ENCODE results near the gene BLMH.

The BLMH gene

DNA sequence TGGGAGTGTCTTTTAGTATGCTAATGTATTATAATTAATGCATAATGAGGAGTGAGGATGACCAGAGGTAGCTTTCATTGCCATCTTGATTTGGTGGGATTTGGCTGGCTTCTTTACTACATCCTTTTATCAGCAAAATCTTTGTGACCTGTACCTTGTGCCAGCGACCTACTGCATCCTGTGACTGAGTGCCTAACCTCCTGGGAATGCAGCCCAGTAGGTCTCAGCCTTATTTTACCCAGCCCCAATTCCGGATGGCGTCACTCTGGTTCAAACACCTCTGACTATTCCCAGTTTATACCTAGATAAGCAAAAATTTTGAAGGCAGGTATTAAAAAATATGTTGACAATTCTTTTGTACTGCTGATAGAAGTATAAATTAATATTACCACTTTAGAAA is 10.5 kb upstream of the BLMH start:
- no peak for DNase-seq

DNA sequence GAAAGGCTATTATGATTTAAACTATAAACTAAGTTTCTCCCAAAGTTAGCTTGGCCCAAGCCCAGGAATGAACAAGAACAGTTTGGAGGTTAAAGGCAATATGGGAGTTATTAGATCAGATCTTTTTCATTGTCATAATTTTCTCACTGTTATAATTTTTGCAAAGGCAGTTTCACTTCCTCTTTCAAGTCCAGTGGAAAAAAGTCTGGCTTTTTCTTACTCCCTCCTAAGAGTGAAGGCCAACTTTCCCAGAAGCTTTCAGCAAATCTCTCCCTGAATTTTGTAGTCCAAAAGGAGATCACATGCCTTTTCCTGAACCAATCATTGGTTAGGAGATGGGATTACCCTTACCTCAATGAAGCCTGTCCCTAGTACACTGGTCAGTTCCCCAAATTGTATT is 9.1 kb upstream of the BLMH start:
- DNase-seq = no peak

DNA sequence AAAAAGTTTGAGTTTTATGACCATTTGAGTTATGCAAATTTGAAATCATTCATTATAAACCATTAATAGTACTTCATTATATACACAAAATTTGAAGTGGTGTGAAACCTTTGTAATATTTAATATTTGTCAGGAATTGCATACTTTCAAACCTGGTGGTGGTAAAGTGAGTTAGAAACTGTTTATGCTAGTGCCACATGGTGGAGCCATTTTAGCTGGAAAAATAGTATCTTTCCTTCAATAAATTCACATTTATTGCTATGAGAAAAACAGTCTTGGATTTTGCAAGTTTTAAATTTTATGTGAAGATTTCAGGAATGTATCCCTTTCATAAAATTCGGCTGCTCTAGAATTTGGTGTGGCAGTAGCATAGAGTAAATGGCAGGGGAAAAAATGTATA is 7.3 kb upstream of the BLMH start:
- DNase-seq = no peak

DNA sequence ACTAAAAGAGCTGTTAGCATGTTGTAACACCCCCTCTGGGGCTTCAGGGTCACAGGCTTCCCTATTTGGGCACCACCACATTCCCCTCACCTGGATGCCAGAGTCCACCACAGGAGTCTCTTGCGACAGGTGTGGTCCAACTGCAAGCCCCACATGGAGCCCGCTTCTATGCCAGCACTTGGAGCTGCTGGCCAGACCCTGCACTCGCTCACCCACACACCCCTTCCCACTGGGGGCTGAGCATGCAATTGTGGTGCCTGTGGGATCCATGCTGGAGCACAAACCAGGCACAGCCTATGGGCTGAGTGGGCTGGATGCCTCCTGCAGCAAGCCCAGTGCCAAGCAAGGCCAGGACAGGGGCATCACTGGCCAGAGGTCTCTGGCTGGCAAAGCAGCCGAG is 6.0 kb upstream of the BLMH start:
- DNase-seq = no peak

DNA sequence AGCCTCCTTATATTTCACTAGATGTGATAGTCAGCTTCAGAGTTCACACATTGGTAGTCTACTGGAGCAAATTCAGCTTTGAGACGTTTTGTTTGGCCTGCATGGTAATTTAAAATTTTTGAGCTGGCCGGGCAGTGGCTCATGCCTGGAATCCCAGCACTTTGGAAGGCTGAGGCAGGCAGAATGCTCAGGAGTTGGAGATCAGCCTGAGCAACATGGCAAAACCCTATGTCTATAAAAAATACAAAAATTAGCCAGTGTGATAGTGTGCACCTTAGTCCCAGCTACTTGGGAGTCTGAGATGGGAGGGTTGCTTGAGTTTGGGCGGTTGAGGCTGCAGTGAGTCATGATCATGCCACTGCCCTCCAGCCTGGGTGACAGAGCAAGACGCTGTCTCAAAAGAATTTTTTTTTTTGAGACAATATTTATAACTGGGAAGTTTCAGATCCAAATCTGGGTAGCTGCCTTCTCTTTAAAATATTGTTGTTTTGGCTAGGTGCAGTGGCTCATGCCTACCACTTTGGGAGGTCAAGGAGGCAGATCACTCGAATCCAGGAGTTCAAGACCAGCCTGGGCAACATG is 4.8 kb upstream of the BLMH start:
- no peak for DNase-seq

DNA sequence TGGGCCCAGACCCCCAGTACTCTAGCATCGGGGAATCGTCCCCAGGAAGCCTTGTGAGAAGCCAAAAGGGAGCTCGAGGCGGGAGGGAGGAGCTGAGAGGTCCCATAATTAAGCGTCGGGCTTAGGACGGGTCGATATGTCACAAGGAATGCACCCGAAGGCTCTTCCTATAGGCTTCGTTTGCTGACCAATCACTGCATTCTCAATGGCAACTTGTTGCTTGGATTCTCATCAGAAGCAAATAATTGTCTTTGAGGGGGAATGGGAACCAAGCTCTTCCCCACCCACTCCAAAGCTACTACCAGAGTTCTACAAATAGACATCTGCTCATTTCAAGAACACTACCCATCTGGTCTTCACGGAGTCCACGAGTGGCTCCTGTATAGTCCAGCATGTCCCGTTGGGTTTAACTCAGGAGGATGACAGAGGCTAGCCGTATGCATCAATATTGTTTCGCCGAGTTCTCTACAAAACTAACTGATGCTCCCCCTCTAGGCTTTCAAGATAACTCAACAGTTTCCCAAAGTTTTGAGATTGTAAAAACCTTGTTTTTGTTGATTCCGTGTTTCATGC is 628 bp upstream of the BLMH start:
- DNase-seq = no peak

DNA sequence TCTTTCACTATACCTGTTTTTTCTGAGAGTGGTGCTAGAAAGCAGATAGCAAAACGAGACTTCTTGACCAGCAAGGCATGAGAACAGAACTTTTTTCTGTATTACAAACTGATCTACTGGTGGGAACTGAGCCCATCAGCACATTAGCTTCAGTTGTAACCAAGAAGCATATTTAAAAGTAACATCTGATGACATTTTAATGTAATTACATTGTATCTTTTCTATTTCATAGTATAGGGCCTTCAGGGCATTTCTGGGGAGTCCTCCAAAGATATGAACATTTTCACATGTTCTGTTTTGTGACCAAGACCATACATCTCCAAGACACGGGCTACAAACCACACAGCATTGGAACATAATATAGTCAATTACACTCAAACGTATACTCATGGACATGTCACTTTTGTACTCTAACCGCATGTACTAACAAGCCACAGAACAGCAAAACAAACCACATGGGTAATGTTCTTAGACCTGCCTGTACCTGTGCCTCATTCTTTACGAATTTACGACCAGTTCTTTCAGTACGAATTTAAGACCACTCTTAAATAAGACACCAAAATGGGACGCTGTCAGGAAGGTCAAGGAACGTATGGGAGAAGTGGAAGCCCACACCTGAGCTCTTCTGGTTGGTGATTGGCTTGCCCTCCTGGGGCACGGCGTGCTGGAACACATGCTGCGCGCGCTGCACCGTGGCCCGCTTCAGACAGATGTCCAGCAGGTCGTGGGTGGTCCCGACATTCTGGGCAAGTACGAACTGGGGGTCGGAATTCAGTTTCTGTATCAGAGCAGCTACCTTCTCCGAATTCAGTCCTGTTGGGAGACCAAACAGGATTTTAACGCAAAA is 825 bp downstream of the BLMH start:
- no peak for DNase-seq

DNA sequence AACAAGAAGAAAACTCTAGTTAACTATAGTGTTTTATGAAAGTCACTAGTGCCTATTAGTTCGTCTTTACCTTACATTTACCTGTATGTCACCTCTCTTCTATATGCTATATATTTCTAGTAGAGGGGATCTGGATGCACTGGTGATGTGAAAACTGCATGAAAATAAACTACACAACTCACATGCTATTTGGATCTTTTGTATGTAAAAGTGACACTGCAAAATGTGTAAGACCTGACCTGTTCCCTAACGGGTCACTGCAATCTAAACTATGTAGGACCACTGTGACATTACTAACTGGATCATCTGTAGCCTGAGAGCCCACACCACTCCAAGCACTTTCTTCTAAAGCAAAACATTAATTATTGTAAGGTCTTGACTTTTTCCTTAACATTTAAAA is 1.7 kb downstream of the BLMH start:
- no peak for DNase-seq

DNA sequence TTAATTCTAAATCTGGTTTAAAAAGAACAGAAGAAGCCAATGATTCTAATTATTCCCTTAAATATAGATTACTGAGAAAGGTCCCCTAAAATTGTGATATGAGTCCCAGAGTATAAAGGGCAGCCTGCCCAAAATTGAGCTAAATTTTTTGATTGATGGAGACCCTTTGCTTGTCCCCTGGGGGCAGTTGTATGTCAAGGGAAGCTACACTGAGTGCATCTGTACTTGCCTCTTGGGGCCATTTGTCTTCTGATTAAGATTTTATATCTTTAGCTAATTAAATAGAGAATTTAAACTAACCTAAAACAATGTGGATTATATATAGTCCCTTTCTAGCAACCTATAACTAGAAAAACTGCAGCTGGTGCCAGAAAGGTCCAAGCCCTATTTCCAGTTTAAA is 12.6 kb downstream of the BLMH start:
- DNase-seq = no peak

DNA sequence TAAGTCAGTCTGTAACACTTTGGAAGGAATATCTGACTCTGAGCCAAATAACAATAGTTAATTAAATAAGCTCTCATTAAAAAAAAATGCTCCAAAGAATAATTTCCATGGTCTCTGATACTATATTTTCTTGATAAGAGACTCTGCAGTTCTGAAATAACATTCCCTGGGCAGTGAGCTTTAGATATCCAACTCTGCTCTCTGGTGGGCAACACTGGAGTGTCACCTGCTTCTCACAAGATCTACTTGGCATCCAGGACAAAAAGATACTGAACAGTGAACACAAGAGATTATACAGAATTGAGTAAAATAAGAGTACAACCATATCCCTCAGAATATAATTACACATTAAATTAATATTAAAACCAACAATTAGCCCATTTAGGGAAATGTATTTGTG is 13.7 kb downstream of the BLMH start:
- no peak for DNase-seq

DNA sequence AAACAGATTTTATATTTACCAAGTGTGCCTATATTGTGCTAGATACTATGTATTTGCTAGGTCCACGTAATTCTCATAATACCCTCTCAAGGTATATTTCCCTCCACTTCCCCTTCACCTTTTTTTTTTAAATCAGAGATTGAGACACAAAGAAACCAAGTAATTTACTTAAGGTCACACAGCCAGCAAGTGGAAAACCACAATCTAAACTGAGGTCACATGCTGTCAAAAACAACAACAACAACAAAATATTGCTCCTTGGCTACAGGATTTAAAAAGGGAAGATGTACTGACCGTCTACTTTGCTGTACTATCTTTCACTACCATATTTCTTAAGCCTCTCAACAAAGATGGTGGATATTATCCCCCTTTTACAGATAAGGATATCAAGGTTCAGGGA is 15.8 kb downstream of the BLMH start:
- no peak for DNase-seq

DNA sequence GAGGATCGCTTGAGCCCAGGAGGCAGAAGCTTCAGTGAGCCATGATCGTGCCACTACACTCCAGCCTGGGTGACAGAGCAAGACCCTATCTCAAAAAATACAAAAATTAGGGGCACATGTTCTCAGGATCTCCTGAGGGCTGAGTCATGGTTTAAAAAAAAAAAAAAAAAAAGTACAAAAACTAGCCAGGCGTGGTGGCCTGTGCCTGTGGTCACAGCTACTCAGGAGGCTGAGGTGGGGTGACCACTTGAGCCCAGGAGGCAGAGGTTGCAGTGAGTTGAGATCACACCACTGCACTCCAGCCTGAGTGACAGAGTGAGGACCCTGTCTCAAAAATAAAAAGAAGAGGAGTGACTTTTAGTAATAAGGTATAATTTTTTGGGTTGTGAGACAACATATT is 16.9 kb downstream of the BLMH start:
- DNase-seq = no peak

DNA sequence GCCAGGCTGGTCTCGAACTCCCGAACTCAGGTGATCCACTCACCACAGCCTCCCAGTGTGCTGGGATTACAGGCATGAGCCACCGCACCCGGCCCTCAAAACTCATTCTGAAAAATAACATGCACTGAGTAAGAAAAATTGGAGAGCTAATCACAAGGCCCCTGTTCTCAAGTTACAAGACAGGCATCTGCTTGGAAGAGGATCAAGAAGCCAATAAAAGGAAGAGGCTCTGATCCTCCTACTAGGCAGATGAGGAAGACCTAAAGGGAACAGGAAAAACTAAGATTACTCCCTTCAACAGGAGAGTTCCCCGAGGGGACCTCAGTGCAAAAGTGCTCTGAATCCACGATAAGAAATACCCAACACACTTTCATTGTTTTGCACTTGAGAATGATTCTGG is 18.4 kb downstream of the BLMH start:
- no peak for DNase-seq

DNA sequence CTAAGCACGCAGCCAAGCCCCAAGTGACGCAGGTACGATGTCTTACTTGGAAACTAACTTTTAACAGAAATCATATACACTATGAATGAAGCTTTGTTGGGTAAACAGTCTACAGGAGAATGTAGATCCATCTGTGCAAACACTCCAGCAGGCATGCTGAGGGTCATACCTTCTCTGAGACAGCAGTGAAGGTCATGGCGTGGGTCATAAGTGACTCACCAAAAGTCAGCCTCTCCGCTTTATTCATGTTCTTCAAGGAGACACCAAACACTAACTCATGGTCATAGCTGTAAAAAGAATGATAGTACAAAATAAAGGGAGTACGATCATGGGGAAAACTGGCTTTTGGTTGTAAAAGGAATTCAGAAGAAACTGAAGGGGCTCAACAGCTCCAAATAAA is 20.6 kb downstream of the BLMH start:
- no peak for DNase-seq

DNA sequence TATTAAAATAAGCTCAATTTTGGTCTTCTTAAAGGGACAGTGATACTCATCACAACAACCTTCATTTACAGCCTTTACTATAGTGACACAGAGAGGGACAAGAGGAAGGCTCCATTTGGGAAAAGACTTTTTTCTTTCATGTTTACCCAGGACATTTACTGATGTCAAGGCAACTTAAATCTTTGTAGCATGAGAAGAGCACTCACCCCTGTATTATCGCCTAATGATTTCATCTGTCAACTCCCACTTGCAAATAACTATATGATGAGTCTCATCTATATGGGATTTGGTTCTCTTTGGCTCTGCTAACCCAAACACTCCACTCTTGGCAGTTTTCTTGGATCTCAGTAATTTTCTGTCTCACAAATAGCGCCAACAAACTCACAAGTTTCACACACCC is 24.1 kb downstream of the BLMH start:
- no peak for DNase-seq

DNA sequence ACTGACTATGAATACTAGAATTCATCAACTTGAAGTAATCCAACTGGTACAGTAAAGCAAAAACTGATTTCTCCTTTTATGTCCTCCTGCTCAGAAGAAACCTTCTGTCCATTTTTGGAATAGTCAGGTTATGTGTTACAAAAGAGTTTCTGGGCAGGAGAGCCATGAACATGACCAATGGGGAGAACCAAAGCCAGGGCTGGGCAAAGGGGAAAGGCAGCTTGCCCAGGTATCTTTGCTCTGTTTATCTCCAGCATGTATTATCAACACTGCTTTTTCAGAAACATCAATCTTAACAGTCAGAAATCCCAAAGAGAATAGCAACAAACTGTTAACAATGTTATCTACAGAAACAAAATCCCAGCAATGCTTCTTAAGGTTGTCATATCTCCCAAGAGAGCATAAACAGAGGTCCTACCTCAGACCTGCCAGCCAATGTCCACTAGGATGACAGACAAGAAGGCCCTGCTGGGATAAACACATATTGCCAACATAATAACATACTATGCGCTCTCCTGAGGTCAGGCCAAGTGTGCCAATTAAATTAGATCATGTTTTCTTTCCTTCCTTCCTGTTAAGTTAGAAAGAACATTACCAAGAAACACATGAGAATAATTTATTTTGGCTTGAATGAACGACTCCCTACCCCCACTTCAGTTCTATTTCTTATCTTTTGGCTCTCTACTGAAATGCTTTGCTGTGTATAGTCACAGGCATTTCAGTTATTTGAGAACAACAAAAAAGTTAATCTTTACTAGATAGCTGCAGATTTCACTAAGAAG is 28.0 kb downstream of the BLMH start:
- DNase-seq = no peak

DNA sequence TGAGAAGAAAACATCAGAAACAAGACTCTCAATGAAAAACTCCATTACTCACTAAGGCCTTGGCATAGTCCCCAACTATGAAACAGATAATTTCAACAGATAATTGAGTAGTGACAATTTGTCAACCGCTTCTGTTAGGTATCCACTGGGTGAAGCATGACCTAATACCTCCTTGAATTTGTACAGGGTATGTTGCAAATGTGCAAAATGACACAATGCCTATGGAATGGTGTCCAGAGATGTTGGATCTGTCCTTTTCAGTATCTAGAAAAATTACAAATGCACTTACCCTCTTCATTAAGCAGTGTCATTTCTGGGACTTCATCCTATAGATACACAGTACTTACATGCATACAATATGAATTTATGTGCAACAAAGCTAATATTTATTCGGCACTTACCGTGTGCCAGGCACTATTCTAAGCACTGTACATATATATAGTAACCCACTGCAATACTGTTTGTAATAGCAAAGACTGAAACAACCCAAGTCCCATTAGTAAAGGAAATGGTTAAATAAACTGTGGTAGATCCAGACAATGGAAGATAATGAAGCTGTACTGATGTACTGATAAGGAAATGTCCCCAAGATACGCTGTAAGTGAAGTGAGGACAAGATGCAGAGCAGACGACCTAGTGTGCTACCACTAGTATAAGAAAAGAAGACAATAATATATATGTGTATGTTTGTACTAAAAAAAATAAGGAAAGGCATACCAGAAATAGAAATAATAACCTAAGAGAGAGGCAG is 34.8 kb downstream of the BLMH start:
- DNase-seq = no peak

DNA sequence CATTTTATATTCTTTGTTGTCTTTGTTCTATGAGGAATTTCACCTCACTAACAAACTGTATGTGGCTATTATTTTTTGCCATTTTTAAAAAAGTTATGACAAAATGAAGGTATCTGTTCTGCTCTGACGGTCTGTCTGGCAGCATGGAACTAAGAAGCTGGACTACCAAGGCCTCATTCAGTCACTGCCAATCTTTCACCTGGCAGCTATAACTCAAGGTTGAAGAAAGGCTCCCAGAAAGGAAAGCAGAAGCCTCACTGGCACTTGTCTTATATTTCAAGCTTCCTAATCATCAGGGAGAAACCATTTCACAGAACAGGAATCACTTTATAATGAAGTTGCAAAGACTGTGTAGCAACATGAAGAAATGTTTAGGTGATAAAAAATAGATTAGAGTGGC is 37.6 kb downstream of the BLMH start:
- no peak for DNase-seq

DNA sequence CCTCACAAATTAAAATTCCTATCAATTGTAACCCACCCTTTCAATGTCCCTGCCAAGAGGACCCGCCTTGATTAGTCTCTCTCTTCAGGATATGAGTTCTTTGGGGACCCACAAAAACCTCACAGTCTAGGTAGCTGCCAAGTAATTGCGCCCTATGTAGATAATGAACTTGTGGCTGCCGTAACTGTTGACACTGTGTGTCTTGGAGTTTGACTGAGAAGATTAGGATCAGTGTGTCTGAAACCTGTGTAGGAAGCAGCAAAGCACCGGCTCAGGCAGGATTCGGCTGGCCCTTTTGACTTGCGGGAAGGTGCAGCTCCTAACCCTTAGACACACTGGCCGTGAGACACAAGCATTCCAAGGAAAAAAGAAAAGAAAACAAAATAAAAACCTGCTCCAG is 38.4 kb downstream of the BLMH start:
- no peak for DNase-seq

DNA sequence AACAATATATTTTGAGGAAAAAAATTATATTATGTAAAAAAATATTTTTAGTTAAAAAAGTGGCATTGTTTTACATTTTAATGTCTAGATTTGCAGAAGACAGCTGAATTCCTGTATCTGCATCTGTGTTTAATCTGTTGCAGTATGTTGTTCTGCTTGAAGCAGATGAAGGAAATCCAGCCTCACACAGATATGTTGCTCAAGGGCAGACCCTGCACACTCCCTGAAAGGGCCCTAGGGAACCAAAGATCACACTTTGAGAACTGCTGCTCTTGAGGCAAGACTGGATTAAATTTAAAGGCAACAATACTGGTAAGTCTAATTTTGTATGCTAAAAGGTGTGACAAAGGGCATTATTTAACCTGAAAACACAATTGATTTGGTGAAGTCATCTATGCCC is 39.8 kb downstream of the BLMH start:
- DNase-seq = no peak

DNA sequence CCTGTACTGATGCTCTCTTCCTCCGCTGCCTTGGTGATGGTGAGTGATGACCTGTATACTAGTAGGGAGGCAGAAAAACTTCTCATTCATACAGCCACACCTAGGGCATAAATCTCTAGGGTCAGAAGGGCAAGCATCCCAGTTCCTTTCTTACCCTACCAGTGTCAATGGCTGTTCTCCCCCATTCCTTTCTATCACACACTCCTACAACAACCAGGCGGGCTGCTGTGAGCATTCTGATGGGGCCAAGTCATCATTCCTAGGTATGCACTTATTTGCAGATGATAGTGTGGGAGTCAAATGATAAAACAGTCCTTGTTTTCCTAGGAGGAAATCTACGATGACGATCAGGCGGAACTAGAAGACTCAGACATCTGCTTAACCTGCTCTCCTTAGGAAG is 42.3 kb downstream of the BLMH start:
- no peak for DNase-seq

DNA sequence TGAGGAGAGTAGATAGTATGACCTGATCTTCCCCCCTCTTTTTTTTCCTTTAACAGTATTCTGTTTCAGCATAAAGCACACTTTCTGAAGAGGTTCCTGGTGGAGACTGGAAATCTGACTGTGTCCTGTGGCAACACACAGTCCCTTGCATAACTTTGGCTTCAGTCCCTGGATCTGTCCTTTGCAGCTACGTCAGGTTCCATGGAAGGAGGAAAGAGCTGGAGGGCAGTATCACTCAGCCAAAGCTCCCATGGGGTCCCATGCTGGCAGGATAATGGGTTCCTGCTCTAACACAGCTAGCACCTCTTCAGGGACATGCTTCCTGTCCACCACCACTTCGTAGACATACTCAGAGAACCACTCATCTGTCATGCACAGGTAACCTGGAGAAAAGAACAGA is 43.0 kb downstream of the BLMH start:
- DNase-seq = no peak

DNA sequence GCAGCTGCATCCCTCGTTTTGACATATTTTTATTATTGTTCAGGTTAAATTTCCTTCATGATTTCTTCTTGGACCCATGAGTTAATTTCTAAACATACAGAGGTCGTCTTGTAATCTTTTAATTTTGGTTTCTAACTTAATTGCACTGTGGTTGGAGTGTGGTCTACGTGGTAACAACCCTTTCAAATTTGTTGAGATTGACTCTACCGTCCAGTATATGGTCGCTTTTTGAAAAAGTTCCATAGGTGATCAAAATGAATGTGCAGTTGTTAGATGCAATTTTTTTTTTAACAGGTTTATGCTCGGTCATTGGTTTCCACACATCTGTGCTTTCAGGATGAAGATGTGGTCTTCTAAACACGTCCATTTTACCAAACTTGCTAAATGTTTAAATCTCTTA is 45.3 kb downstream of the BLMH start:
- DNase-seq = no peak

All from DMS153 (cell line).